A673 (cell line): Measurements from ENCODE around the gene RPS6KA5. TPM values are rescaled to one million over a fixed set of nuclear protein-coding genes. Genes with fewer than 3 reads are reported as not detected.

Experiments used
- BruUV-seq: library from RNA; stranded (reverse); fragments of 400-500 nt; replicated peaks from 2 replicates; lab custom pipeline; 2021; lab: Mats Ljungman, UMichigan
- CTCF ChIA-PET: fragments of 300-600 bp; sonication (Branson Sonifier 250); formaldehyde crosslinking; loops from one replicate; lab custom pipeline; 2022; ENCODE audit warnings: antibody characterized with exemption; lab: Charles Lee
- POLR2A ChIA-PET: fragments of 300-600 bp; sonication (Branson Sonifier 250); formaldehyde crosslinking; loops from one replicate; lab custom pipeline; 2022; ENCODE audit warnings: antibody characterized with exemption; ENCODE audit not compliant: low non-redundant PET; lab: Charles Lee
- DNase-seq: peaks from one replicate; pipeline ENCODE4 v3.0.0-alpha.2; 2015; ENCODE audit warnings: low spot score
- H3K27ac ChIP-seq: fragments of 200-600 bp; sonication (generic); 2 replicates; pipeline ENCODE4 v1.5.1; 2016; ENCODE audit warnings: mixed run types, low read depth, mild to moderate bottlenecking, mixed read lengths, antibody characterized with exemption, low read length; ENCODE audit not compliant: poor library complexity, severe bottlenecking
- H3K27me3 ChIP-seq: fragments of 200-600 bp; sonication (generic); replicated peaks from 2 replicates; pipeline ENCODE4 v1.6.1; 2017; ENCODE audit warnings: mixed run types, low read depth, mild to moderate bottlenecking, mixed read lengths, antibody characterized with exemption, low read length; ENCODE audit not compliant: insufficient read depth, poor library complexity
- H3K36me3 ChIP-seq: fragments of 200-600 bp; sonication (generic); 2 replicates; pipeline ENCODE4 v1.6.1; 2016; ENCODE audit warnings: mixed run types, mild to moderate bottlenecking, mixed read lengths, antibody characterized with exemption, low read length; ENCODE audit not compliant: insufficient read depth, poor library complexity, severe bottlenecking
- H3K4me1 ChIP-seq: fragments of 200-600 bp; sonication (generic); 2 replicates; pipeline ENCODE4 v1.6.1; 2017; ENCODE audit warnings: mixed run types, mild to moderate bottlenecking, mixed read lengths, antibody characterized with exemption, low read length; ENCODE audit not compliant: insufficient read depth, poor library complexity, severe bottlenecking
- H3K4me3 ChIP-seq: fragments of 200-600 bp; sonication (generic); 2 replicates; pipeline ENCODE4 v1.5.1; 2016; ENCODE audit warnings: low read depth, mixed run types, mild to moderate bottlenecking, mixed read lengths, low read length; ENCODE audit not compliant: poor library complexity, severe bottlenecking
- H3K9me3 ChIP-seq: fragments of 200-600 bp; sonication (generic); 2 replicates; pipeline ENCODE4 v1.6.1; 2016; ENCODE audit warnings: mixed run types, low read depth, mild to moderate bottlenecking, mixed read lengths, antibody characterized with exemption, low read length; ENCODE audit not compliant: poor library complexity, severe bottlenecking
- CTCF ChIP-seq: fragments of 300-800, 200-600 bp; sonication (generic); conservative IDR thresholded peaks from 2 replicates; pipeline ENCODE4 v1.5.1; 2017; ENCODE audit warnings: low read depth, mild to moderate bottlenecking, antibody characterized with exemption, low read length, moderate library complexity, mixed read lengths
- EZH2 ChIP-seq: fragments of 200-600 bp; sonication (generic); IDR thresholded peaks from 2 replicates; pipeline ENCODE4 v1.6.1; 2017; ENCODE audit warnings: borderline replicate concordance, low read depth, mild to moderate bottlenecking, mixed read lengths, antibody characterized with exemption, low read length; ENCODE audit not compliant: poor library complexity, severe bottlenecking
- intact Hi-C: fragments of 100-400 bp; cut with micrococcal nuclease; formaldehyde crosslinking; loops from one replicate; pipeline ENCODE4 v1.10.0; 2022; ENCODE audit not compliant: unreplicated experiment
- total RNA-seq: library from RNA; stranded (reverse); gene quantifications from 2 replicates; pipeline ENCODE4 v1.2.3, GENCODE V29; 2021

Gene RPS6KA5
- total RNA-seq, 1 experiment from 2014 or later = 7.6 TPM

GRCh38 chr14:91078095-91078737, 17.8 kb upstream of the RPS6KA5 start:
- Histone ChIP-seq H3K4me1 (no peaks in the 10 kb centered on the region), H3K9me3 (no peaks in the 10 kb centered on the region), H3K4me3 (no peak overlapping the region), H3K27me3 (no peaks in the 10 kb centered on the region), H3K27ac (no peak overlapping the region), H3K36me3 (no peaks in the 10 kb centered on the region)
- no peak for TF ChIP-seq CTCF
- no peak for TF ChIP-seq EZH2
- ChIA-PET CTCF (no interaction called here), POLR2A (interaction anchor here (0.8 kb wide), 1 partner anchor 64 kb away, joined by 5 read pairs; no protein-coding TSS in a partner anchor)
- DNase-seq = no peak
- intact Hi-C loops = no loop called here
- no TSS peak for BruUV-seq

- no TSS peak for BruUV-seq
- H3K27ac ChIP-seq = no peak overlapping the region
- H3K4me3 ChIP-seq = no peak overlapping the region
- no peaks in the 10 kb centered on the region for H3K27me3 ChIP-seq
- TF ChIP-seq EZH2 (no peak), CTCF (no peak)
- intact Hi-C loops = no loop called here
- H3K4me1 ChIP-seq = no peaks in the 10 kb centered on the region
- ChIA-PET POLR2A (no interaction called here), CTCF (no interaction called here)
- DNase-seq = no peak
- H3K36me3 ChIP-seq = no peaks in the 10 kb centered on the region
- H3K9me3 ChIP-seq = no peaks in the 10 kb centered on the region
Observed at GRCh38 chr14:91075553-91075952, 15.1 kb upstream of the RPS6KA5 start.

- CTCF ChIA-PET = no interaction called here
- intact Hi-C loops = no loop called here
- Histone ChIP-seq H3K4me1 (no peaks in the 10 kb centered on the region), H3K27ac (no peak overlapping the region), H3K27me3 (no peaks in the 10 kb centered on the region), H3K4me3 (no peak overlapping the region), H3K9me3 (no peaks in the 10 kb centered on the region), H3K36me3 (no peaks in the 10 kb centered on the region)
- BruUV-seq = no TSS peak
- DNase-seq = no peak
- TF ChIP-seq EZH2 (no peak), CTCF (no peak)
- POLR2A ChIA-PET = no interaction called here
Observed at GRCh38 chr14:91070572-91070971, 10.1 kb upstream of the RPS6KA5 start.
